Skeletal muscle cell (primary cell): ENCODE data around the gene OTUD7B.
"Not testable (repeated sequence)": the region's sequence is repeated elsewhere in the genome, so short reads cannot be mapped to it uniquely, and the experiment has no call there.

Experiments
- DNase-seq: peaks from one replicate; pipeline ENCODE4 v3.0.0-alpha.2; 2010; ENCODE audit warnings: low read depth
- H3K4me3 ChIP-seq: 2 replicates; pipeline ENCODE4 v1.5.1; 2011; ENCODE audit warnings: low read depth, mild to moderate bottlenecking, control low read depth, low read length, moderate library complexity

OTUD7B gene

DNA sequence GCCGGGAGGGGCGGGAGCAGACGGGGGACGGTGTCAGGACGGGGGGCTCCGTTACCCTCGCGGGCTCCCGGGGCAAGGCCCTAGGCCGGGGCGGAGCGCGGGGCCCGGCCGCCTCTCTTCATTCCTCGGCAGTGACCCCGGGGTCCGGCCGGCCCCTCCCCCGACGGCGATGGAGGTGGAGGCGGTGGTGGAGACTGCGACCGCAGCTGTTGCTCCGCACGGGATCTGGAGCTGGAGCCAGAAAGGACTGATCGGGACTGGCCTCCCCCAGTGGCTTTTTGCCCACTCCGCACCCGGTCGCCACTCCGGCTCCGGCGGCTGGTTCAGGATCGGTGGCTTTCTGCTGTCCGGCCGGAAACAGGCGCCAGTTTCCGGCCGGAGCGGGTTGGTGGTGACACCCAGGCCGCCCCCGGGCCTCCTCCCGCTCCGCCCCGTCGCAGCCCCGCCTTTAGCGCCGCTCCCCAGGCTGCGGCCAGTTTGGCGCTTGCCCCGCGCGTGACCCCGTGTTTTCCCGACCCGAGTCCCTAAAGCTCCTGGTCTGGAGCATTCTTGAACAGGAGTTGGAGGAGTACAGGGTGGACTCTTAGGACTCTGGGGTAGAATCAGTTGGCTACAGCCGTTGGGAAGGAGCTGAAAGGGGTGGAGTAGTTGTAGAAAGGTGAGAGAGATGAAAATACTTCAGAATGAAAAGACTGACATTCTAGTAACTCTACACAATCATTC, at the start of gene OTUD7B:
Gene OTUD7B (minus strand): TSS at position 334 of the 723 bp plus-strand sequence. CDS start 33,216 bp downstream, outside the sequence.
- peak within 1 kb of the TSS; percentile 92 for H3K4me3 ChIP-seq
- DNase-seq, result peak; percentile 52

- DNase-seq, result no peak
- no peak overlapping the region for H3K4me3 ChIP-seq
These were observed 49.7 kb upstream of the OTUD7B start for GRCh38 chr1:150060260-150060659.

GRCh38 chr1:150056407-150056806, 45.9 kb upstream of the OTUD7B start:
- H3K4me3 ChIP-seq, result no peak overlapping the region
- DNase-seq, result no peak

DNA sequence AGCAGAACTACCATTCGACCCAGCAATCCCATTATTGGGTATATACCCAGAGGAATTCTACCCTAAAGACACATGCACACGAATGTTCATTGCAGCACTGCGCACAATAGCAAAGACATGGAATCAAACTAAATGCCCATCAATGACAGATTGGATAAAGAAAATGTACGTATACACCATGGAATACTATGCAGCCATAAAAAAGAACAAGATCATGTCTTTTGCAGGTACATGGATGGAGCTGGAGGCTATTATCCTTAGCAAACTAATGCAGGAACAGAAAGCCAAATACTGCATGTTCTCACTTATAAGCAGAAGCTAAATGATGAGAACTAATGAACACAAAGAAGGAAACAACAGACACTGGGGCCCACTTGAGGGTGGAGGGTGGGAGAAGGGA, 45.0 kb upstream of the OTUD7B start:
- not testable (repeated sequence) for DNase-seq, H3K4me3 ChIP-seq

DNA sequence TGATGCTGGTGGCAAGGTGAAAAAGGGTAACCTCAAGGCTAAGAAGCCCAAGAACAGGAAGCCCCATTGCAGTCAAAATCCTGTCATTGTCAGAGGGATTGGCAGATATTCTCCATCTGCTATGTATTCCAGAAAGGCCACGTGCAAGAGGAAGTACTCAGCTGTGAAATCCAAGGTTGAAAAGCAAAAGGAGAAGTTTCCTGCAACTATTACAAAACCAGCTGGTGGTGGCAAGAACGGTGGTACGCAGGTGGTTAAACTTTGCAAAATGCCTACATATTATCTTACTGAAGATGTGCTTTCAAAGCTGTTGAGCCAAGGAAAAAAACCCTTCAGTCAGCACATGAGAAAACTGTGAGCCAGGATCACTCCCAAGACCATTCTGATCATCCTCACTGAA, 43.4 kb upstream of the OTUD7B start:
- no peak for DNase-seq
- H3K4me3 ChIP-seq, result no peak overlapping the region

GRCh38 chr1:150051905-150052412, 41.4 kb upstream of the OTUD7B start:
- H3K4me3 ChIP-seq, DNase-seq: not testable (repeated sequence)

DNA sequence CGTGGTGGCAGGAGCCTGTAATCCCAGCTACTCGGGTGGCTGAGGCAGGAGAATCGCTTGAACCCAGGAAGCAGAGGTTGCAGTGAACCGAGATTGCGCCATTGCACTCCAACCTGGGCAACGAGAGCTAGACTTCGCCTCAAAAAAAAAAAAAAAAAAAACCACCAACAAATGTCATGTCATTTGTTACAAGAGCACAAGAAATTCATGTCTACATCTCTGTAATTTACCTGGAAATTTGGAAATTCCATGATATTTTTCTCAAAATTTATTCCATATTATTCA, 40.5 kb upstream of the OTUD7B start:
- DNase-seq, result no peak
- no peak overlapping the region for H3K4me3 ChIP-seq

- H3K4me3 ChIP-seq, result no peak overlapping the region
These were observed 39.4 kb upstream of the OTUD7B start for GRCh38 chr1:150049926-150050325.

DNA sequence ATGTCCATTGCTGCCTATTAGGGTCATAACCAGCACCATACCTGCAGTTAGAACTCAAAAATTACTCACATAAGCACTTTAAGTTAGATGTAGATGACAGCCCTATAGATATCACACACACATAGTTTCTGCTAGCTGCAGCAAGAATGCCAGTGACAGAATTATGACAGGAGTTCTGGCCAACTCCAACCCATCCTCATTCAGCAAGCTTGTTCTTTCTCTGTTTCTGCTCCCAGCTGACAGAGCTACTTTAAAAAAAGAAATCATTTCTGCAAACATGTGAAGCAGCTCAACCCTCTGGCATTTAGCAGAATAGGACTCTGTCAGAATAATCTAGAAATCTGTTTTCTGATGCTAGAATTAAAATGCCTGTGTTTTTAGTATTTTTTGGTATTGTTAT, 23.8 kb upstream of the OTUD7B start:
- DNase-seq, result no peak
- no peak overlapping the region for H3K4me3 ChIP-seq

More at GRCh38 chr1:150049926-150050325, 39.4 kb upstream of the OTUD7B start:
- no peak for DNase-seq

GRCh38 chr1:150028322-150028721, 17.8 kb upstream of the OTUD7B start:
- no peak overlapping the region for H3K4me3 ChIP-seq
- no peak for DNase-seq

DNA sequence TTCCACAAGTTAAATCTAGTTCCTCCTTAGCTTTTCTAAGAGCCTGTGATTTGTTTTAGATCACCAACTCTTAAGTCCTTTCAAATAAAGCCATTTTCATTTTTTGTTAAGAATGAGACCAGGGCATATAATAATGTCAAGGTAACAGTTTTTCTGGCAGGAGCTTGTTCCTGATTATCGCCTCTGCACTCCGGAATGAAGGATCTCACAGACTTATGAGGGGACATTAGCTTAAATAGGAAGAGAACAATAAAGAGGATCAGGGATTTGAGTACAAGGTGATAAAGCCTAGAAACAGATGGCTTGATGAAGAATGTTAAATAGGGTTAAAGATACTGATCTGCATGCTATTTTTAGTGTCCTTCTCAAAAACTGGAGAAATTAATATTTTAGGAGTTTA, 13.6 kb upstream of the OTUD7B start:
- no peak overlapping the region for H3K4me3 ChIP-seq
- DNase-seq, result no peak

DNA sequence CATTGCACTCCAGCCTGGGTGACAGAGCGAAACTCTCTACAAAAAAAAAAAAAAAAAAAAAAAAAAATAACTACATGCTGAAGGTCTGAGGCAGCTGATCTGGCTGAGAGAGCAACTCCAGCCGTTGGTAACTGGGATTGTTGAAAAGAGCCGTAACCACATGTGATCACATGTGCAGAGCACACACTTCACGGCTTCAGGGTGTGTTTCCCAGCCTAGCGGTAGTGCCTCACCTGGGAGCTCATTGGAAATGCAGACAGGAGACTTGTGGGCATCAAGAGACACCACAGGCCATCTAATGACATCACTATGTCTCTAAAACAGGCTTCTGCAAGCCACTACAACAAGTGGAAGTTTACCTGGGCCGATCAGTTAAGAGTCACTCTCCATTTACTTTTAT, 11.8 kb upstream of the OTUD7B start:
- no peak for DNase-seq
- H3K4me3 ChIP-seq, result no peak overlapping the region

GRCh38 chr1:150021191-150021694, 10.7 kb upstream of the OTUD7B start:
- H3K4me3 ChIP-seq, result no peak overlapping the region
- DNase-seq, result no peak

DNA sequence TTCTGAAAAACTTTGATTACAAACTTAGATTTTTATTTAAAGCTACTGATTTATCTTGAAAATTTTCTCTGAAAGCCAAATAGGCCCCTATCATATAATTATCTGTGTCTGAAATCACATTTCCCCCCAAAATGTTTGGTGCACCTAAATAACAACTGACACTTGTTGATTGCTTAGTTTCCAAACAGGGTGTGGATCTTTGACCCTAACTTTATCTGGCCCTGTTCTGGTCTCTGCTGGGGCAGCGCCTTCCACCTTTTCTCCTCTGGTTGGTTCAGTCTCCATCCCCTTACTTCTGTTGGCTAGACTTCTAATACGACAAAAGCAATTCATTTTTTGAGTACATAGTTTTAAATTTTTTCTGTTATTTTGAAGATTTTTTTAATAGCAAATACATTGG, 10.2 kb upstream of the OTUD7B start:
- no peak overlapping the region for H3K4me3 ChIP-seq
- no peak for DNase-seq

DNA sequence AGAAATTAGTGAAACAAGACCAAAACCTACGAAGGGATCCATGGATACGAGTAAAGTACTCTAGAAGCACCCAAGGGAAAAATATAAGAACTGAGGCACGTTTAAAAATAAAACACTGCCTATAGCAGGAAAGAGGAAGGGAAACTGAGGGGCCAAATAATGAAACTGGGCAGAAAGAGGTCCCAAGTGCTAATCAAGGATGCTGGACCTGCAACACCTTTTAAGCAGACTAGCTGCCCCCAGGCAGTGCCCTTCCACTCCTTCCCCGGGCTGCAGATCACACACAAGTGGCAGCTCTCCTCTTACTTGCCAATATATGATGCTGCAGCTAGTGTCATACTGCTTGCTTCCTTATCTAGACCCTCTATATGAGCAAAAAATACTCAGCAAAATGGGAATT, 7.6 kb upstream of the OTUD7B start:
- no peak overlapping the region for H3K4me3 ChIP-seq
- DNase-seq, result no peak

DNA sequence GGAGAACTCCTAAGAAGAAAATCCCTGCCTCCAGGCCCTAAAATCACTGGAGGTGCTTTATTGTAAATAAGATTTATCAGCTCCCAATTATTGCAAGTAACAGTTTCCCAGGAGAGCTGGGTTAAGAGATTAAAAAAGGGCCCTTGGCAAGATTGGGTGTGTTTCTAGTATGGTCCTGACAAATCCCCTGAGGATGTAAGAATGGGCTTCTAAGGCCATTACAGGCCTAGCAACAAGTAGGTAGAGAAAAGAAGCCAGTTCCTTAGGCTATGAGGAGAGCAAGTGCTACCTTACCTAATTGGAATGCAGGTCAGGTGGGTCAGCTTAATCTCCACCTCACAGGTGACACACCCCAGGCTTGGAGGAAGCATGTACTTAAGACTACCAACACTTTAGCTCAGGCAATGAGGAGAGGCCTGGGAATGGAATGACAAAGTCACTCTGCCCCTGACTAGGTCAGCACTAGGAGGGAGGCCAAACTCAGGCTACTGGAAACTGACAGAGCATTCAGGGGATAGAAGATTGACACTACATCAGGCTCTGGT, 6.8 kb upstream of the OTUD7B start:
- no peak overlapping the region for H3K4me3 ChIP-seq
- DNase-seq, result no peak

GRCh38 chr1:150015651-150016131, 5.2 kb upstream of the OTUD7B start:
- no peak overlapping the region for H3K4me3 ChIP-seq
- DNase-seq, result no peak

DNA sequence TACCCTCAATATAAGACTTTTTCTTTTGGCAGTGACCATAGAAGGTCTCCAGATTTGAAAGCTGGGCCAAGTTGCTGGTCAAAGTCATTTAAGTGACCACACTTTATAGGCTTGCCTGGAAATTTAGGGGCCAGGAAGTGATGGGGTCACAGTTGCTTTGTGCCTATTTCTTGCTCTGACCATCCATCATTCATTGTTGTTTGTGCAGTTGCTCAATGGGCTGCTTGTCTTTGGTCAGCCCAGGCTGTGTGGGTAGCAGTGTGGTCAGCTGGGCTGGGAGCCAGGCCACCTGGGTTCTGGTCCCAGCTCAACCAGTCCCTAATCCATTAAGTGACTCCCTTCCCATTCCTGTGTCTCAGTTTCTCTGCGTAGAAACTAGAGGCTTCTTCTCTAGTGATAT, 2.1 kb upstream of the OTUD7B start:
- no peak overlapping the region for H3K4me3 ChIP-seq
- DNase-seq, result peak; percentile 41

DNA sequence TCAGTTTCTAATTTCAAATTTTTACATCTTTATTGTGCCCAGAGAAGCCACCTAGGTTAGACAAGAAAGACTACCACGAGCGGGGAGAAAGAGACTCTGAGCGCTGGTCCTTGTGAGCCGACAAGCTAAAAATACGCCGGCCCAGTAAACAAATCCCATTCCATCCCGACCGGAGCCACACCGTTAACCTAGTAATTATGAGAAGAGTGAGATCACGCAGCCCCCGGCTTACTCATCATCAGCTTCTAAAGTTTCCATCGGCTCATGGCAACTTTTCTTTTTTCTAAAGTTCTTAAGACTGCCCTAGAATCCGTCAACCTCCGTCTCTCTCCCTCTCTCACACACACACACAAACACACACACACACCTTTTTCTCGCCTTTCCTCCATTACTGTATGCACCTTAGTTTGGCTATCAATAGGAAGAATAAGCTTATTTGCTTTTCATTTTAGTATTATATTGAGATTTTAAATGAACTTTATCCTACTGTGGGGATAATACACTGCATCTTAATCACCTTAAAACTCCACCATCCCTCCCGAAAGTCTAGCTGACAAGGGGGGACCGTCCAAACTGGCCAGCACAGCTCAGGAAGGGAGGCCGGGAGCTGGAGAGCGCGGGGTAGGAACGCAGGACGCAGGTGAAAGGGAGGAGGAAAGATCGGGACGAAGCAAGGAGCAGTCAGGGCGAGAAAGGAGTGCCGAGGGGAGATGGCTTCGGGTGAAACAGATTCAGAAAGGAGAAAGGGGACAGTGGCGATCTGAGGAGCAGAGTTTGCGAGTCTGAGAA, 728 bp downstream of the OTUD7B start:
- H3K4me3 ChIP-seq, result peak overlapping the region; percentile 92
- peak; percentile 65 for DNase-seq

DNA sequence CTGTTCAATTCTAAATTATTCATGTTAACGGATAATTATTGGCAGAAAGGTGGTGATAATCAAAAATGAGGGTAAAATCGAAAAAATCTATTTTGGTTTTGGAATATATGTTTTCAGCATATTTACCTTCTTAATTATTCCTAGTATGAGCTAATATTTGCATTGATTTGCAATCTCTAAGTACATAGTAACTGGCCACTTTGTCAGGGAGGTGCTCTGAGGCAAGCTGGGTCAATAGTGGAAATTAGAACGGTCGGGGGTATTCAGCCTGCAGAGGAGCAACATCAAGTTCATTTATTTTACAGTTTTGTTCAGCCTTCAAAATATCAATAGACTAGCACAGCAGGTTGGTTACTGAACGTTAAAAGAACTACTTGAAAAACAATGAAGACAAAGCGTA, 1.8 kb downstream of the OTUD7B start:
- peak overlapping the region; percentile 92 for H3K4me3 ChIP-seq
- DNase-seq, result no peak
